T1000 (cell line): ENCODE data around the gene ZNF185.

ENCODE experiments used
- DNase-seq: peaks from one replicate; lab custom pipeline; 2025; ENCODE audit warnings: mixed read lengths; lab: John Stamatoyannopoulos, UW

Gene ZNF185

DNA sequence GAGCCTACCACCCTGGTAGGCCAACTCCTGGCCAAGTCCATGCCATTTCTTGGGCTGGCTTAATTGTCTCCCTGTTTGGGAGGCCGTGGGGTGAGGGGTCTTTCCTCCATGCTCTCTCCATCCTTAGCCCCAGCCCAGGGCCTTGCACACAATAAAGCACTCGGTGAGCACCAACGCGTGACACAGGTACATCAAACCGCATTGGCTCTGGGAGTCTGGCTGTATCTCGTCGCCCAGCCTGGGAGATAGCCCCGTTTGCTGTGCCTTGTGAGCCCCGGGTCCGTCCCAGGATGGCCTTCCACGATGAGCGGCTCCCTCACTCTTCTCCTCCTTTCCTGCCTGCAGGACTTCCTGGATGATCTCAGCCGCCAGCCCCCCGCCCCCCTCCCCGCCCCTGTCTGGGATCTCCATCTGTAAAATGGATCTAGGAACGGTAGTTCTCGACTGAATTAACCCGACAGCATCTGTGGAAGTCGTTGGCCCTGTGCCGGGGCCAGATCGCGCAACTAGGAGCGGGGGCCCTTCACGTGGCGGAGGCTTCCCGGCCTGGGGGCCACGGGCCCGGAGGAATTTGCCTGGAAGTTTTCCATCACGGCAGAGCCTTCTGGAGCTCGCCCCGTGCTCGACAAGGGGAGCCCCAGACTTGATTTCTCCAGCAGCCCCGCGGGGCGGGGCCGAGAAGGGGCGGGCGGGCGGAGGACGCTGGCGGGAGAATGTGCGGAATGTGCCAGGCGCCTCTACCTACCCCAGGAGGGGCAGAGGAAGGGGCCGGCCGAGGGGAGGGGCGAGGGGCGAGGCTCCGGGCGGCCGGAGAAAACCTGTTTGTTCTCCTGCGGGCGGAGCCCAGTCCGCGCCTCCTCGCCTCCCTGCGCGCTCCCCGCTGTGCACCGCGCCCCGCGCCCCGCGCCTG lies at the start of gene ZNF185:
Gene ZNF185, plus strand, starts transcription at position 846 of the 910 bp plus-strand sequence. CDS start 16,423 bp downstream, outside the sequence.
- DNase-seq, result peak; percentile 7

DNA sequence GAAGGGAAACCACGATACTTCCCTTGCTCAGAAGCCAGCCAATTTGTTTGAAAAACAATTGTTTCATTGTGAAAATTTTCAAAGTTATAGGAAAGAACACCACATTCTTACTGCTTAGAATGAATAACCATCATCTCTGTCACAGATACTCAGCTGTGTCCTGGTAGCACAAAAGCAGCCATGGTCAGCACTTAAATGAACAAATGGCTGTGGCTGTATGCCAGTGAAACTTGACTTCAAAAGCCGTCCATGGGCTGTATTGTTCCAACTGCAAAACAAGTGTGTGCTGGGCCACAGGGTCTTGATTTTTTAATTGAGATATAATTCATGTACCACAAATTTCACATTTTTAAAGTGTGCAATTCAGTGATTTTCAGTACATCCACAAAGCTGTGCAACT lies 47.4 kb upstream of the ZNF185 start:
- DNase-seq, result no peak

DNA sequence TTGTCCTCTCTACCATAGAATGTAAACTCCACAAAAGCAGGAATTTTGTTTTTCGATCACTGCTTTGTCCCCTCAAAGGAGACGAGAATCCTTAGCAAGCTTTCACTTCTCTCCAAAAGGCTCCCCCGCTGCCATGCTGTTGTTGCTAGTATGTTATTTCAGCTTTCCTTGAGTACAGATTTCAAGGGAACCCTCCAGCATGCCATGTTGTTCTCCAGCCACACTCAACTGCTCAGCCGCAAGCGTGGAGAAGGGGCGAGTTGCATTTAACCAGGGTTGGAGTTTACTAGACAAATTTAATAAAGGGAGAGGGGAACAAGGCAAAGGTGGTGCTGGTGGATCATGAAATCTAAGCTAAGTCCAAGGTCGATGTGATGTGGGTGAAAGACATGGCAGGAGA lies 43.9 kb upstream of the ZNF185 start:
- DNase-seq, result no peak

DNA sequence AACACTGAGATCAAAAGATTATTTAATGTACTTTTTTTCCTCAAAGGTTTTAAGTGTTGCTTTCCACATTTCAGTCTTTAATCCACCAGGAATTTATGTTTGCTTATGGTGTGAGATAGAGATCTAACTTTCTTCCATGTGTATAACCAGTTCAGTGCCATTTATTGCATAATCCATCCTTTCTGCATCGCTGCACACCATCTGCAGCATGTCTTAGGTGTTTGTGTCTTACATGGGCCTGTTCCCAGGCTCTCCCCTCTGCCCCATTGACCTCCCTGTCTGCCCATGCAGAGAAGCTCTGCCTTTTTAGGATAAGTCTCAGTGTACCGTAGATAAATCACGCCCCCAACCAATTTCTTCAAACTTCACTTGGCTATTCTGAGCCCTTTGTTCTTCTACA lies 36.8 kb upstream of the ZNF185 start:
- DNase-seq, result no peak

DNA sequence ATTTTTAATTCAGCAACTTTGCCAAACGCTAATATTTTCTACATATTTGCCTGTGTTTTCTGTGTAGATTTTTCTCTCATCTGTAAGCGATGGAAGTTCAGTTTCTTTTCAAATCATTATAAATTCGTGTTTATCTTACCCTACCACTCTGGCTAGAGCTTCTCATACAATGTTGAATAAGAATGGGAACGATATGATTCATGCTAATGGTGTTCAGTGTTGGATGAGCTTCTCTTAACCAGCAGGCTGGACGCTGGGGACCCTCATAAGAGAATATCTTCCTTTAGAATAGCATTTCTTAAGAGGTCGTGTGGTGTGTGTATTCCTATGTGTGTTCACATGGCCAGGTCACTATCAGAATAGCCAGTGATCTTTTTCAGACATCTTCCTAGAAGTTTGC lies 36.0 kb upstream of the ZNF185 start:
- no peak for DNase-seq

DNA sequence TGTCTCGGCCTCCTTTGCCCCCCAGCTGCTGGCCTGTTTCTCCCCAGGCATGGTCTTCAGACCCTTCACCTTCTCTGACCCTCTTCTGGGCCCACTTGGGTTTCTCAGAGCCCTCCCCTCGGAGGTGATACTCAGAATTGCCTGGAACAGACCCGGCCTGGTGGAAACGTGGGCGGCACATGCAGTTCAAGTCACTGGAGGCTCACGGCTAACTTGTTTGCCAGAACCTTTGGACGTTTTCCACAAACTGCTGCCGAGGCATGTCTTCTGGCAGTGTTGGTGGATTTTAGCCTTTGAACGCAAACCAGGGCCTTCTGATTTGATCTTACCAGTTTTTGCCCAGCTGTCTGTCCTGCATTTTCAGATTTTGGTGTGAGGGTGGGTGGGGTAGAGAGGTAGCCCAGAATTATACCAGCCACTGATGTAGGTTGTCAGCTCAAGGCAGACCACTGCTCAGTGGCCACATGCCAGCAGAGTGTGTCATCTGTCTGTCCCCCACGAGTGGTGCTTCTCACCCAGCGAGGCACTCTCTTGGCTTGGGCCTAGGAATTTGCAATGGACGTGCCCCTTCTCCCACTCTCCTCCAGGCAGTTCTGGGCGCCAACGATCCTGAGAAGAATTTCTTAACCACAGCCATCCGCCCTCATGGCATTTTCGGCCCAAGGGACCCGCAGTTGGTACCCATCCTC lies 32.5 kb upstream of the ZNF185 start:
- DNase-seq, result no peak

DNA sequence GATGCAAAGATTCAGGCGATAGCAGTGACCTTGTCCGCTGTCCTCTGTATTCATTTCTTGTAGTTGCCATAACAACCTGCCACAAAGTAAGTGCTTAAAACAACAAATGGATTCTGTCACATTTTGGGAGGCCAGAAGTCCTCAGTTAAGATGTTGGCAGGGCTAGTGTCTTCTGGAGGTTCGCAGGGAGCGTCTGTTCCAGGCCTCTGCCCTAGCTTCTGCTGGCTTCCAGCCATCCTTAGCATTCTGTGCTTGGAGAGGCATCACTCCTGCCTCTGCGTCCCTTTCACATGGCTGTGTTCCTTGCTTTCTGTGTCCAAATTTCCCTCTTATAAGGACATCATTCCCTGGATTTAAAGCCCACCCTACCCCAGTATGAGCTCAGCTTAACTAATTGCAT lies 31.5 kb upstream of the ZNF185 start:
- no peak for DNase-seq

DNA sequence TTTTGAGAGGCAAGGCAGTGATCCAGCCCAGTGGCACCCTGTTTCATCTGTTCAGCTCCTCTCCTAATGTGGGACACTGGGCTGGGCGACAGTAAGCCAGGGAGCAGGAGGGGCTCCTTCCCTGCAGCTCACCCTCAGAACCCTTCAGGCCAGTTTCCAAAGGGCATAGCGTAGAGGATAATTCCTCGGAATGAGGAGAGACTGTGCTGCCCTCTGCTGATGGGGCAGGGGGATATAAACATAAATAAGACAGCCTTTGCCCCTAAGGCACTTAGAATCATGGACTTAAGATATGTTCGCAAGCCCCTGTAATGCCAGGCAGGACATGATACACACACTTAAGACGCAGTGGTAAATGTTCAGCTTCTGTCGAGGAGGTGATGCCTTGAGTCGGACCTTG lies 27.9 kb upstream of the ZNF185 start:
- no peak for DNase-seq

DNA sequence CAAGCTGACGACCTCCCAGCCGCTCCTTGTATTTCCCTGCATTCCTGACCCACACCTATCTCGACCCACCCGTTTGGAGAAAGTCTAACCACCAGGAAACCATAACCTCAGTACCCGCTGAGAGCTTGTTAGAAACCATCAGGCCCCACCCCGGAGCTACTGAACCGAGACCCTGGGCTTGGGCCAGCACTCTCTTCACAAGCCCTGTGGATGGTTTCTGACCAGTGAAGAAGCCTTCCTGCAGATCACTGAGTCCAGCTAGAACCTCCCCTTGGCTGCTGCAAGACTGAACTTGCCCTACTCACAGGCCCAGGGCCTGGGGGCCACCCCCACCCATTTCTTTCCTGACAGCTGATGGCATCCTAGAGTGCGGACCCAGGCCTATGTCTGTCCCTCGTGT lies 26.6 kb upstream of the ZNF185 start:
- DNase-seq, result no peak

DNA sequence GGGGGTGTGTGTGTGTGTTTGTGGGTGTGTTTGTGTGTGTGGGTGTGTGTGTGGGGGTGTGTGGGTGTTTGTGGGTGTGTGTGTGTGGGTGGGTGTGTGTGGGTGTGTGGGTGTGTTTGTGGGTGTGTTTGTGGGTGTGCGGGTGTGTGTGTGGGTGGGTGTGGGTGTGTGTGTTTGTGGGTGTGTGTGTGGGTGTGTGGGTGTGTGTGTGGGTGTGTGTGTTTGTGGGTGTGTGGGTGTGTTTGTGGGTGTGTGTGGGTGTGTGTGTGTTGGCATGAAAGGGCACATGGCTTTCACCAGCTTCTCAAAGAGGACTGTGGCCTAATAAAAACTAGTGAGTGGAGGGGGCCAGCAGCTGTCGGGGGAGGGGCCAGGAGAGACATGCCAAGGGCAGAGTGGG lies 25.3 kb upstream of the ZNF185 start:
- DNase-seq, result no peak

DNA sequence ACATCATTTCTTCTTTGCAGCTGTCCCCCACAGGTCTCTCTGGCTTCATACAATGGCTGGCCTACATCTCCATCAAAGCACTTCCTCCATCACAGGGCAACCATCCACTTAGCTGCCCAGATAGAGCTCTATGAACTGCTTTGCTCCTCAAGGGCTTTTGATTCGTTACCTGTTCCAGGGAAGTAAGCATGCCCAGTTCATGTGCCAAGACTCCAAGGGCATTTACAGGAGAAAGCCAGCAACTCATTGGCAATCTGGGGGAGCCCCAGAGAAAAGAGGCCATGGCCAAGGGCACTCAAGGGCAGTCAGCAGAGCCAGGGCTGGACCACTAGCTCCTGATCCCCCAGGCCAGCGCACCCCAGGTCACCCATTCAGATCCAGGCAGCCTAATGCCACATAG lies 24.5 kb upstream of the ZNF185 start:
- DNase-seq, result no peak

DNA sequence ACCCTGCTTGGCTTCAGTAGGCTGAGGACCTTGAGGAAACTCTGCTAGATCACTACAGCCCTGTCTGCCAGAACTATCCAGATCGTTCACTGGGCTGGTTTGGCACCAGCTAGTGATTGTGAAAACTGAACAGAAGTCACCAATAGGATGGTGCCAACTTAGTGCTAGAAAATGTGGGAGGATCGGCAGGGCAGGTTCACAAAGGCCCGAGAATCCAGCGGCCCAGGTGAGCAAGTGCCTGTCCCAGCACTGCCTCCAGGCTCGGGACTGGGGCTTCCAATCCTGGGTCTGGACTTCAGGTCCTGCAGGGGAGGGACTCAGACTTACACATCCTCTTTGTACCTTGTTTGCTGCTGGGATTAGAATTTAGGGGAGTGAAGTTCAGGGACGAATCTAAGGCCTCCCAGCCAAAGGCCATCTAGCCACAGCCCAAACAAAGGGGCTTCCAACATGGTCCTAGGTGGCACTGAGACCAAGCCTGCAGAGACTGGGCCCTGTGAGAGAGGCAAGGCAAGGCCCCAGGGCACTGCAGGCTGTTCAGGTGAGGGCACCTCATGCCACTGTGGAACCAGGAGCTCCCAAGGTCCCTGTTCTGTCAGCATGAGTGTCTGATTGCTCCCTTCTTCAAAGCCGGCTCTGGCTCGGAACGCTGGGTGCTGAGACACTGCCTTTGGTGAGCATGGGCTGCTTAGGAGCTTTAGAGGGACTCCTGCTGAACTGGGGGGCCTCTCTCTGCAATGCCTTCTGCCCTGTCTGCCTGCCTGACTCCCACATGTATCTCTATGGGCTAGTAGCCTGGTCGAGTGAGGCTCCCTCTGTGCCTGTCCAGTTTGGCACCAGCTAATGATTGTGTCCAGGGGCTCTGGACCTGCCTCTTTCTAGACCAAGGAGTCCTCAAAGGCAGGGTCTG lies 20.7 kb upstream of the ZNF185 start:
- no peak for DNase-seq

DNA sequence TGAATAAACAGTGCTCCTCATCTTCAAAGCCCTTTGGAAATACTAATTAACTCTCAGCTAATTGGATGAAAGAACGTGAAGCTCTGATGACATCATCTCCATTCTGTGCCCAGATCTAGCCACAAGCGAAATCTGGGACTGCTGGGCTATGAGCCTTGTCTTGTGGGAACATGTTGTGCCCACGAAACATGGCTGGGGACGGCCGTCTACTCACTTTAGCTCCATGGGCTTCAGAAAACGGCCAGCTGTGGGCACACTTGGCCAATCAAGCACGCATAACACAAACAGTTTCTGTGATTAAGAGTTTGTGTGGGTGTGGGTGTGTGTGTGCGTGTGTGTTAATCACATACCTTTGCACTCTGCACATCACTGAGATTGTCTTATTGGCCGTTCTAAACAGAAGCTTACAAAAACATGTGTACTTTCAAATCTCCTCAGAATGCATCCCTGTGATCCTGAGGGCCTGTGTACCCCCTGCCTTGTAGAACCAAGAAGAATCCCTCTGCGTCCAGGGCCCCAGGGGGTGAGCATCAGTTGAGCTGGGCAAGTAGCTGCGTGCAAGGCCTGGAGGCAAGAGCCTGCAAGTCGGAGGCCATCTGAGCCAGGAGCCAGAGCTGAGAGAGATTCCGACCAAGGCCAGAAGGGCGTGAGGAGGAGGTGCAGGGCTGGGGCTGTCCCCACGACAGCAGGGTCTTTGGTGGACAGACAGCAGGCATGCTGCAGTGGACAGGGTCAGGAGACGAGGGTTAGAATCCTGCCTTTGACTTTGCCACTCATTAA lies 18.7 kb upstream of the ZNF185 start:
- DNase-seq, result no peak

DNA sequence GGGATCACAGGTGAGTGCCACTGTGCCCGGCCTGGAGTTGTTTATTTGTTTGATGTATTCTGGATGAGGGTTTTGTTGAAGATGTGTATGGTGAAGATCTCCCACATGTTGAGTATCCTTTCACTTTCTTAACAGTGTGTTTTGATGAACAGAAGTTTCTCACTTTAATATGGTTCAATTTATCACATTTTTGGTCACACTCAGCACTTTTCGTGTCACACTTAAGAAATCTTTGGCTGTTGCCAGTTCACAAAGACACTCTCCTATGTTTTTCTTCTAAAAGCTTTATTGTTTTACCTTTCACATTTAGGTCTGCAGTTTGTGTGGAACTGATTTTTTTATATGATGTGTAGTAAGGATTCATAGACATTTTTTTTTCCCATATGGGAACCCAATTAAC lies 16.6 kb upstream of the ZNF185 start:
- DNase-seq, result no peak

DNA sequence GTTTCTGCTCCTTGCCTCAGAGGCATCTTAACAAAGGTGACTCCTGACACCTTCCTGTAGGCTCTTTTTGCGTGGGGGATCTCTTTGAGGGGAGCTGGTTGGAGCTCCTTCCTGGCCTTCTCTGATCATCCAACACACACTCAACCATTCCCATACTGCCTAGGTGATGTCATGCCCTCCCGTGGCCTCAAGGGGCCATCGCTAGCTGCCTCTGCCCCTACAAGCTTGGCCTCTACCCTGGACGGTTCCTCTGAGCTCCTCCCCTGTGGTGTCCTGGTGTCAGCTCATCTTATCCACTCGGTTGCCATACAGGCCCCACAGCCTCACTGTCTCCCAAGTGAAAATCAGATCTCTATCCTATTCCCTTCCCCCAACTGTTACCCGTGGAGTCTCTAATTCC lies 13.7 kb upstream of the ZNF185 start:
- DNase-seq, result no peak

DNA sequence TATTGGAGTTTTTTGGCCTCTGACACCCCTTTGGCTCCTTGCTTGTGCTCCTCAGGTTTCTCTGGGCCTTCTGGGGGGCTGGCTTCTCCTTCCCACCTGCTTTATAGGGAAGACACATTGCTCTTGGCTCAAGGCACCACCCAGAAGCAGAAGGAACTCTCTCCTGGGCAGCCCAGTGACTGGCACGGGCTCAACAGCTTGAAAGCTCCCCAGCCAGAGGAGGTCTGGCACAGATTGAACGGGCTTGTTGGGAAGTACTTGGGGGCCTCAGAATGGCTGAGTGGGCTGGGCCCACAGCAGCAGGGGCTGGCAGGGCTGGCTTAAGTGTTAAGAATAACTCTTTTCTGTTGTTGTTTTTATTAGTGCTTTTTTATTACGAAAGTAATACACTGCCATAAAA lies 11.2 kb upstream of the ZNF185 start:
- DNase-seq, result no peak

DNA sequence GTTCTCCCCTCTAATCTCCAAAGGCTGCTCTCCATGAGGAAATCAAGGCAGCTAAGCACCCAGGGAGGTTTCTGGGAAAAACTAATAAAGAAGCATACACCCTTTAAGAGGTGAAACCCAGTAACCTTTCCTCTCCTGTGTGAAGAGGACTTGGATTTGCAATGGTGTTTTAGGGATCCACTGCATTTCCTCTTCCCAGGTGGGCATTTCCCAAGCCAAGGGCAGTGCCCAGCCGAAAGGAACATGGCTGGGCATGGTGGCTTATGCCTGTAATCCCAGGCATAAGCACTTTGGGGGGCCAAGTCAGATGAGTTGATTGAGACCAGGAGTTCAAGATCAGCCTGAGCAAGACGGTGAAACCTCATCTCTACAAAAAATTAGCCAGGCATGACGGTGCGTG lies 5.4 kb upstream of the ZNF185 start:
- no peak for DNase-seq

DNA sequence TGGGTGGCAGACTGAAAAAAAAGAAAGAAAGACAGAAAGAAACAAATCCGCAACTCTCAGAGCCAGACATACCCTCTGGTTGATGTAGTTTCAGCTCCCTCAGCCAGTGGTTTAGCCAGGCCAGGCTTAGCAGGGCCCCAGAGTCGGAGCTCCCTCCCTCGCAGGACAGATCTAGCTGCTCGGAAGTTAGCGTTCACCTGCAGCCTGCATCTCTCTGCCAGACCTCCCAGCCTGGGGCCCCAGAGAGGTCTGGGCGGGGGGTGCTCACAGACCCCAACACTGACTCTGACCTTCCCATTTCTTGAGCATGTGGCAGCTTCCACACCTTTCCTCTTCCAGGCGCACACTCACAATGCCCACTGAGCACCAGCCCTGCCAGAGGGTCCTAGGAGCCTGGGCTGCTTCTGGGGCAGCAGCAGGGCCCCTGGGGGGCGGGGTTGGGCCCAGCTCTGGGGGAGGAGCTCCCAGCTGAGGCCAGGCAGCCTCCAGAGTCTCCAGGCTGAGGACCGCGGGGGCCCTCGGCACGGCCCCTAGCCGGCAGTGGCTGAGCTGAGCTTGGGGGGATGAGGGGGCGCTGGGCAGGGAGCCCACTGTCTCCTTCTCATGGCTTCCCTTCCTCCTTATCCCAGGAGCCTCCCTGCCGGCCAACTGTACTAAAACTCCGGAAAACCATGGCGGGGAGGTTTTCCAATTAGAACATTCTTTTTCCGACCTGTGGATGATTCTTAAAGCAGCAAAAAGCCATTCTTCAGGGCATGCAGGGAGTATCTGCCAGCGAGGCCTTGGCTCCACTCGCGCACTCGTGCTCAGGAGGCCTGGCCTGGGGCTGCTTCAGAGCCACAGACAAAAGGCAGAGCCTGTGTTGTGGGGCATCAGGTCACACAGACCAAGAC lies 4.6 kb upstream of the ZNF185 start:
- DNase-seq, result no peak

DNA sequence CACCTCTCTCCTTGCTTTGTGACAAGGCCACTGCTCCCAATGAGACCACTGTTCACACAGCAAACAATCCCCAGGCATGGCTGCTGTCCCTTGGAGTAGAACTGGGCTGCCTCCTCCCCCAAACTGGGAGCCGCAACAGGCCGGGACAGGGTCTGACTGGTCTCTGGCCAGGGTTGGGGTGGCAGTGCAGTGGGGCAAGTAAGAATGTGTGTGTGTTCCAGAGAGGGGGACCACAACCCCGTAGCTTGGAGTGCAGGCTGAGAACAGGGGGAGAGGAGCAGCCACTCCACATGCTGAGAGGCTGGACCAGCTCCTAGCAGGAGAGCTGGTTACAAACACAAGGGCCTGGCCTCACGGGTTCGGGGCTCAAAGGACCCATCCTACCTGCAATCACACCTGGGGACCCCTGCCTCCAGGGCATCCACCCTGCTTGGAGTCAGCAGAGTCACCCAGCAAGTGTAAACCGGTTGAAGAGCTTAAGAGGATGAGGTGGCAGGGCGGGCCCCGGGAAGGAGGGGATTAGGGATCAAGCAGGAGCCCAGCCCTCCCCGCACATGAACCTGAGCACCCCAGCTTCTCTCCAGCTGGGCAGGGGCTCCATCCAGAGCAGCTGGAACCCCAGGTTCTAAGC lies 3.8 kb upstream of the ZNF185 start:
- DNase-seq, result no peak

DNA sequence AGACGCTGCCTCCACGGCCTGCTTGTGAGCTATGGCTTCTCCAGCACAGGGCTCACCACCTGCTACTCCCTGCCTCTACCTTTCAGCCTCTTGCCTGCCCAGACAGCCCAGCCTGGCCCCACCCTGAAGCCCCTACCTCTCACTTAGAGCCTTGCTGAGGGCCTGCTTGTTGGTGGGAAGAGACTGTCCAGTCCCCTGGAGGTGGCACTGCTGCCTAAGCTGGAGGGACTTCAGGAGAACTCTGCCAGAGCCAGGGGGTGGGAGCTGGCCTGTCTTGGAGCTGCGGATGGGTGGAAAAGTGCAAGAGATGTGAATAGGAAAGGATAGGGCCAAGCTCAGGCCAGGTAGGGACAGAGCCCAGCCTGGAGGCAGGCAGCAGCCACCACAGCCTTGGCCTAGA lies 2.7 kb upstream of the ZNF185 start:
- DNase-seq, result no peak
